Ramos (cell line): ENCODE data around the gene ZNF296.

ENCODE experiments used
- in situ Hi-C: fragments of 300-500 bp; cut with MboI; formaldehyde crosslinking; loops from one replicate; pipeline ENCODE4 v1.14.3; 2022; ENCODE audit warnings: low sequenced_read_pairs; ENCODE audit not compliant: unreplicated experiment

The ZNF296 gene

GRCh38 chr19:45103508-45104319 is 27.4 kb upstream of the ZNF296 start:
- in situ Hi-C loops: no loop called here

- in situ Hi-C loops: no loop called here
Measured at GRCh38 chr19:45103156-45103507, 26.9 kb upstream of the ZNF296 start.

- in situ Hi-C loops: no loop called here
Measured at GRCh38 chr19:45102481-45102880, 26.2 kb upstream of the ZNF296 start.

- in situ Hi-C loops: no loop called here
Measured at GRCh38 chr19:45101806-45102205, 25.5 kb upstream of the ZNF296 start.

GRCh38 chr19:45100846-45101252 is 24.6 kb upstream of the ZNF296 start:
- in situ Hi-C loops: no loop called here

GRCh38 chr19:45100201-45100600 is 23.9 kb upstream of the ZNF296 start:
- in situ Hi-C loops: no loop called here

- in situ Hi-C loops: no loop called here
Measured at GRCh38 chr19:45099467-45100191, 23.4 kb upstream of the ZNF296 start.

- in situ Hi-C loops: no loop called here
Measured at GRCh38 chr19:45098521-45099466, 22.5 kb upstream of the ZNF296 start.

- in situ Hi-C loops: no loop called here
Measured at GRCh38 chr19:45097776-45098520, 21.7 kb upstream of the ZNF296 start.

GRCh38 chr19:45097450-45097775 is 21.1 kb upstream of the ZNF296 start:
- in situ Hi-C loops: no loop called here

- in situ Hi-C loops: no loop called here
Measured at GRCh38 chr19:45096700-45097099, 20.4 kb upstream of the ZNF296 start.

GRCh38 chr19:45095496-45096413 is 19.5 kb upstream of the ZNF296 start:
- in situ Hi-C loops: no loop called here

GRCh38 chr19:45094707-45095106 is 18.4 kb upstream of the ZNF296 start:
- in situ Hi-C loops: no loop called here

GRCh38 chr19:45094137-45094536 is 17.9 kb upstream of the ZNF296 start:
- in situ Hi-C loops: no loop called here

- in situ Hi-C loops: no loop called here
Measured at GRCh38 chr19:45092747-45093678, 16.7 kb upstream of the ZNF296 start, which contains the start of gene PPP1R37. Gene PPP1R37, plus strand, starts transcription at chr19:45093179. Its CDS starts 147 bp downstream, at chr19:45093326.

GRCh38 chr19:45091031-45091923 is 15.0 kb upstream of the ZNF296 start:
- in situ Hi-C loops: no loop called here

GRCh38 chr19:45090606-45091005 is 14.3 kb upstream of the ZNF296 start:
- in situ Hi-C loops: no loop called here
